Smooth muscle cell (in vitro differentiated cells): ENCODE results near the gene SOST. TPM values are rescaled to one million over a fixed set of nuclear protein-coding genes. Genes with fewer than 3 reads are reported as not detected.
A peak's percentile ranks its signal among the peaks of the same experiment; 100 is the strongest.

Experiments used
- DNase-seq: peaks from one replicate; lab custom pipeline; 2025; ENCODE audit not compliant: unreplicated experiment; lab: John Stamatoyannopoulos, UW
- H2AFZ ChIP-seq: fragments of 200-600 bp; sonication (generic); 2 replicates; pipeline ENCODE4 v1.6.0; 2016; ENCODE audit warnings: antibody characterized with exemption, low read depth, mild to moderate bottlenecking
- H3F3A ChIP-seq: fragments of 200-600 bp; sonication (generic); 2 replicates; pipeline ENCODE4 v1.6.0; 2017; ENCODE audit warnings: antibody characterized with exemption, low read depth
- H3K27ac ChIP-seq: fragments of 200-600 bp; sonication (generic); 2 replicates; pipeline ENCODE4 v1.5.1; 2016; ENCODE audit warnings: low read depth, mild to moderate bottlenecking
- H3K27me3 ChIP-seq: fragments of 200-600 bp; sonication (generic); 2 replicates; pipeline ENCODE4 v1.6.1; 2016; ENCODE audit warnings: low read depth, mild to moderate bottlenecking
- H3K36me3 ChIP-seq: fragments of 200-600 bp; sonication (generic); 2 replicates; pipeline ENCODE4 v1.5.1; 2016; ENCODE audit warnings: low read depth
- H3K4me1 ChIP-seq: fragments of 200-600 bp; sonication (generic); 2 replicates; pipeline ENCODE4 v1.5.1; 2016; ENCODE audit warnings: low read depth
- H3K4me2 ChIP-seq: fragments of 200-600 bp; sonication (generic); 2 replicates; pipeline ENCODE4 v1.6.0; 2016; ENCODE audit warnings: mild to moderate bottlenecking
- H3K4me3 ChIP-seq: fragments of 200-600 bp; sonication (generic); 2 replicates; pipeline ENCODE4 v1.5.1; 2016; ENCODE audit warnings: mild to moderate bottlenecking
- H3K79me2 ChIP-seq: fragments of 200-600 bp; sonication (generic); 2 replicates; pipeline ENCODE4 v1.6.0; 2016; ENCODE audit warnings: low read depth, mild to moderate bottlenecking
- H3K9ac ChIP-seq: fragments of 200-600 bp; sonication (generic); 2 replicates; pipeline ENCODE4 v1.6.0; 2016; ENCODE audit warnings: low read depth
- H3K9me3 ChIP-seq: fragments of 200-600 bp; sonication (generic); replicated peaks from 2 replicates; pipeline ENCODE4 v1.5.1; 2016; ENCODE audit warnings: low read depth
- H4K20me1 ChIP-seq: fragments of 200-600 bp; sonication (generic); 2 replicates; pipeline ENCODE4 v1.6.0; 2016; ENCODE audit warnings: low read depth
- CTCF ChIP-seq: fragments of 200-600 bp; sonication (generic); IDR thresholded peaks from 2 replicates; pipeline ENCODE4 v1.5.1; 2017; ENCODE audit warnings: borderline replicate concordance, mild to moderate bottlenecking, antibody characterized with exemption; ENCODE audit not compliant: insufficient read depth, poor library complexity, severe bottlenecking
- WGBS: methylation state at CpG from one replicate; pipeline ENCODE4 v1.1.7; 2016; ENCODE audit warnings: low lambda C conversion rate; 5-methylcytosine and 5-hydroxymethylcytosine counted together
- polyA plus RNA-seq: library from polyadenylated mRNA; unstranded; fragments of >200 nt; fragmentation: Nextera tagmentation; extraction: Ambion mirVana; gene quantifications from 2 replicates; pipeline ENCODE4 v1.2.1, GENCODE V29; 2016
- total RNA-seq: library from RNA; depleted of rRNA; stranded (reverse); fragments of >200 nt; gene quantifications from 2 replicates; pipeline ENCODE4 v1.2.3, GENCODE V29; 2014

The SOST gene
- total and polyA plus RNA-seq, 2 experiments from 2014 or later = not detected

GRCh38 chr17:43787728-43788127 is 29.1 kb upstream of the SOST start:
- H2AFZ ChIP-seq = no peak overlapping the region
- no peaks in the 10 kb centered on the region for H4K20me1 ChIP-seq
- H3K4me2 ChIP-seq = no peak overlapping the region
- TF ChIP-seq CTCF = no peak
- no peaks in the 10 kb centered on the region for H3K79me2 ChIP-seq
- H3K36me3 ChIP-seq = no peaks in the 10 kb centered on the region
- H3K27me3 ChIP-seq = no peaks in the 10 kb centered on the region
- H3K27ac ChIP-seq = no peak overlapping the region
- H3K9me3 ChIP-seq = no peaks in the 10 kb centered on the region
- DNase-seq = no peak
- 92% methylated on average over 2 of the region's 2 CpGs for WGBS
- H3K9ac ChIP-seq = no peak overlapping the region
- no peak overlapping the region for H3K4me3 ChIP-seq
- H3K4me1 ChIP-seq = no peaks in the 10 kb centered on the region
- no peaks in the 10 kb centered on the region for H3F3A ChIP-seq

GRCh38 chr17:43784628-43785101 is 26.1 kb upstream of the SOST start:
- peak overlapping the region; percentile 54 for H2AFZ ChIP-seq
- TF ChIP-seq CTCF = no peak
- peak overlapping the region; percentile 87 for H3K27ac ChIP-seq
- no peaks in the 10 kb centered on the region for H3K27me3 ChIP-seq
- no peaks in the 10 kb centered on the region for H3K9me3 ChIP-seq
- H3F3A ChIP-seq = peaks cover 1% of the 10 kb centered on the region
- peak overlapping the region; percentile 52 for H3K4me2 ChIP-seq
- H3K36me3 ChIP-seq = no peaks in the 10 kb centered on the region
- no peaks in the 10 kb centered on the region for H3K79me2 ChIP-seq
- 36% methylated on average over 5 of the region's 5 CpGs for WGBS
- DNase-seq = no peak
- H3K9ac ChIP-seq = peak overlapping the region; percentile 31
- H4K20me1 ChIP-seq = no peaks in the 10 kb centered on the region
- no peaks in the 10 kb centered on the region for H3K4me1 ChIP-seq
- no peak overlapping the region for H3K4me3 ChIP-seq

- H3F3A ChIP-seq = peaks cover 3% of the 10 kb centered on the region
- WGBS = 62% methylated on average over 2 of the region's 2 CpGs
- TF ChIP-seq CTCF = no peak
- H4K20me1 ChIP-seq = no peaks in the 10 kb centered on the region
- H3K36me3 ChIP-seq = no peaks in the 10 kb centered on the region
- no peaks in the 10 kb centered on the region for H3K27me3 ChIP-seq
- H2AFZ ChIP-seq = no peak overlapping the region
- H3K27ac ChIP-seq = peak overlapping the region; percentile 87
- H3K4me3 ChIP-seq = no peak overlapping the region
- no peaks in the 10 kb centered on the region for H3K9me3 ChIP-seq
- DNase-seq = no peak
- peak overlapping the region; percentile 31 for H3K9ac ChIP-seq
- H3K4me1 ChIP-seq = peaks cover 5% of the 10 kb centered on the region
- H3K4me2 ChIP-seq = peak overlapping the region; percentile 52
- no peaks in the 10 kb centered on the region for H3K79me2 ChIP-seq
Measured at GRCh38 chr17:43784068-43784467, 25.5 kb upstream of the SOST start.
